Measurements from ENCODE around the gene ACP4.

ACP4 gene

DNA sequence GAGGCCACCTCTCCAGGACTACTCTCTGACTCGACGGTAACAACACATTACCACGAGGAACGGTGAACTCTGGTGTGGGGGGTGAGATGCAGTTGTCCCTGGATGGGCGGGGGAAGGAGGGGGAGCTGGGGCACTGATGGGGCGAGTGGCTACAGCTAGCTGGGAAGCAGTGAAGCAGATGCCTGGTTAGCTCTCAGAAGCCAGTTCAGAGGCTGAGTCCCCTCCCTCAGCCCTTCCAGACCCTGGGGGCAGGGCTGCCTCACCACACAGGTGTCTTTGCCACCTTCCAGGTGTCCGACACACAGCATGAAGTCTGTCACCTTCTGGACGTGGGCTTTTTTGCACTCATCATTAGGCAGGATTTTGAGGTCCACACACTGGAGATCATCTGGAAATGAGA, 29.4 kb downstream of the ACP4 start:
- H3F3A ChIP-seq (ENCODE audit: insufficient read depth, low read length), result no peaks in the 10 kb centered on the region

DNA sequence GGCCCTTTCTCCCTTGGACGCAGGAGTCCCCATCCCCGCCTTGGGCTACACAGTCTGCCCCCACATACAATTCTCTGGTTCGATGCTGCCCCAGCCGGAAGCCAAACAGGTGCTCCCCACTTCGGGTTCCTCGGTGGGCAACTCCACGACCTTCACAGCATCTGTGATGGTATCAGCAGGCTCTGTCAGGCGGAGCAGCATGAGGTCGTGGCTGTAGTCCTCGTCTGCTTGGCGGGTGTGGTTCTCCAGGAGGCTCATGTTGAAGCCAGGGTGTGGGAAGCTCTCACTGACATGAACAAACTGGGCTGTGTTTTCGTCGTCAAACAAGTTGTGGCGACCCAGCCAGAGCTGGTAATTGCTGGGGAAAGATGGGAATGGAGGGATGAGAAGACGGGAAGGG, 29.9 kb downstream of the ACP4 start:
- Histone ChIP-seq H3K4me2 (ENCODE audit: low read depth, low read length) (no peak overlapping the region), H3K9me3 (replicated peaks; ENCODE audit: insufficient read depth, low read length) (no peaks in the 10 kb centered on the region), H3K9me2 (replicated peaks; ENCODE audit: insufficient read depth, low read length) (no peaks in the 10 kb centered on the region), H3K4me3 (ENCODE audit: low read length) (no peak overlapping the region), H2AFZ (ENCODE audit: low read length) (no peak overlapping the region), H3K27me3 (replicated peaks; ENCODE audit: insufficient read depth, low read length) (peaks cover 92% of the 10 kb centered on the region), H3K27ac (ENCODE audit: low read length) (no peak overlapping the region), H3K79me2 (ENCODE audit: low read length) (no peaks in the 10 kb centered on the region), H3K36me3 (replicated peaks; ENCODE audit: insufficient read depth, low read length) (no peaks in the 10 kb centered on the region), H4K20me1 (ENCODE audit: insufficient read depth, low read length) (no peaks in the 10 kb centered on the region), H3K9ac (ENCODE audit: low read length) (no peak overlapping the region), H3F3A (ENCODE audit: insufficient read depth, low read length) (no peaks in the 10 kb centered on the region), H3K4me1 (ENCODE audit: low read length) (no peaks in the 10 kb centered on the region)
- TF ChIP-seq EZH2 (optimal IDR thresholded peaks at IDR 0.05; ENCODE audit: low read depth, low read length) (no peak), CTCF (IDR thresholded peaks at IDR 0.05; ENCODE audit: low read length) (no peak)
- DNase-seq, result no peak

More for the DNA sequence above, 29.4 kb downstream of the ACP4 start:
- H3K9ac ChIP-seq (ENCODE audit: low read length), result no peak overlapping the region
- H3K4me1 ChIP-seq (ENCODE audit: low read length), result no peaks in the 10 kb centered on the region
- H3K9me3 ChIP-seq (replicated peaks; ENCODE audit: insufficient read depth, low read length), result no peaks in the 10 kb centered on the region
- no peak overlapping the region for H3K4me2 ChIP-seq (ENCODE audit: low read depth, low read length)
- DNase-seq, result no peak
- no peak overlapping the region for H2AFZ ChIP-seq (ENCODE audit: low read length)
- H3K36me3 ChIP-seq (replicated peaks; ENCODE audit: insufficient read depth, low read length), result no peaks in the 10 kb centered on the region
- H3K9me2 ChIP-seq (replicated peaks; ENCODE audit: insufficient read depth, low read length), result no peaks in the 10 kb centered on the region
- H3K27me3 ChIP-seq (replicated peaks; ENCODE audit: insufficient read depth, low read length), result peaks cover 92% of the 10 kb centered on the region
- H3K79me2 ChIP-seq (ENCODE audit: low read length), result no peaks in the 10 kb centered on the region
- no peak overlapping the region for H3K27ac ChIP-seq (ENCODE audit: low read length)
- TF ChIP-seq EZH2phosphoT487 (IDR thresholded peaks at IDR 0.05; ENCODE audit: low read length) (no peak), EZH2 (optimal IDR thresholded peaks at IDR 0.05; ENCODE audit: low read depth, low read length) (no peak), CTCF (IDR thresholded peaks at IDR 0.05; ENCODE audit: low read length) (no peak)
- no peaks in the 10 kb centered on the region for H4K20me1 ChIP-seq (ENCODE audit: insufficient read depth, low read length)
- no peak overlapping the region for H3K4me3 ChIP-seq (ENCODE audit: low read length)

GRCh38 chr19:50820549-50821247, 30.5 kb downstream of the ACP4 start:
- no peaks in the 10 kb centered on the region for H4K20me1 ChIP-seq (ENCODE audit: insufficient read depth, low read length)
- no peak overlapping the region for H3K4me3 ChIP-seq (ENCODE audit: low read length)
- H3K27me3 ChIP-seq (replicated peaks; ENCODE audit: insufficient read depth, low read length), result peaks cover 93% of the 10 kb centered on the region
- H3K9me3 ChIP-seq (replicated peaks; ENCODE audit: insufficient read depth, low read length), result no peaks in the 10 kb centered on the region
- no peak for DNase-seq
- H3K9me2 ChIP-seq (replicated peaks; ENCODE audit: insufficient read depth, low read length), result no peaks in the 10 kb centered on the region
- no peak overlapping the region for H3K9ac ChIP-seq (ENCODE audit: low read length)
- TF ChIP-seq CTCF (IDR thresholded peaks at IDR 0.05; ENCODE audit: low read length) (no peak), EZH2phosphoT487 (IDR thresholded peaks at IDR 0.05; ENCODE audit: low read length) (no peak), EZH2 (optimal IDR thresholded peaks at IDR 0.05; ENCODE audit: low read depth, low read length) (no peak)
- no peak overlapping the region for H3K27ac ChIP-seq (ENCODE audit: low read length)
- H3K36me3 ChIP-seq (replicated peaks; ENCODE audit: insufficient read depth, low read length), result no peaks in the 10 kb centered on the region
- H3K4me1 ChIP-seq (ENCODE audit: low read length), result no peaks in the 10 kb centered on the region
- H2AFZ ChIP-seq (ENCODE audit: low read length), result no peak overlapping the region
- H3F3A ChIP-seq (ENCODE audit: insufficient read depth, low read length), result no peaks in the 10 kb centered on the region
- H3K4me2 ChIP-seq (ENCODE audit: low read depth, low read length), result no peak overlapping the region
- no peaks in the 10 kb centered on the region for H3K79me2 ChIP-seq (ENCODE audit: low read length)

Measured in MM.1S (cell line).